Astrocyte of the hippocampus (primary cell): Measurements from ENCODE around the gene NTM.

Experiments
- DNase-seq: peaks from one replicate; pipeline ENCODE4 v3.0.0; 2011; ENCODE audit warnings: low read depth, low spot score

Gene NTM

DNA sequence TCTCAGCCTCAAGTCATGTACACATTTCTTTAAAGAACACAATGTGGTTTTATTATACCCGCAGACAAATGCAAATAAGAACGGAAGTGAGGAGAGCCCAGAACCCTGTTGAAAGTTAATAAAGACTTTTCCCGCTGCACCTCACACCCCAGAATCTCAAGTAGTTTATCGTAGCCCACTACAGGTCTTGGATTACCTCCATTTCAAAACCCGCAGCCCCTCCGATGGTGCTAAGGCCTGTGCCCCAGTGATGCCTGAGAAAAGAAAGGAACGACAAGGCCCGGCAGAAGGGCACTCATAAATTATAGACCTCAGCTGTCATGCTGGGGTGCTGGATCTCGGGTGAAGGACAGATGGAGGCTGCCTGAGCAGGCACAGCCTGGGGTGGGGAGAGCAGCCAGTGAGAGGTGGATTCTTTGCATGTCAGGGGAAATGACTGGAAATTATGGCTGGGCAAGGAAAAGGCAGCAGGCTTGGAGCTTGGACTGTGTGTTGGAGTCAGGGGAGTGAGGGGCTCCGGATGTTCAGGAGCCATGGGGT lies 354.1 kb downstream of the NTM start:
- no peak for DNase-seq

- DNase-seq = no peak
These were observed 364.5 kb downstream of the NTM start for GRCh38 chr11:131734871-131735270.

DNA sequence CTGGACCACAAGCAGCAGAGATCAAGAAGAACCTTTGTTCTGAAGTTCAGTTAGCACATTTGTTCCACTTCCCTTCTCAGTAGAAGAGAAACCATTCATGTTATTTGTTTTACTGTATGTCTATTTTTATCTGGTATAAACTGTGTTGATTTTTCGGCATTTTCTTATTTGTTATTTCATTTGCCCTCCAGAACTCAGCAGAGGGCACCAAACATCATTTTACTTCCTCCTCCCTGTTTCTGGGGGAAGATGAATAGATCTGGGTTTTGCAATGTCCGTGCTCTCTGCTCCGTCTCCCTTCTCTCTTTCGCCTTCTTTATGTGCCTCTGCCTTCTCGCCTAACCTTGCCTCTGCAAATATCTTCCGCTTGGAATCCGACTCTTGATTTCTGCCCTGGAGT lies 366.9 kb downstream of the NTM start:
- DNase-seq = no peak

GRCh38 chr11:131739243-131739882 lies 368.9 kb downstream of the NTM start:
- no peak for DNase-seq

DNA sequence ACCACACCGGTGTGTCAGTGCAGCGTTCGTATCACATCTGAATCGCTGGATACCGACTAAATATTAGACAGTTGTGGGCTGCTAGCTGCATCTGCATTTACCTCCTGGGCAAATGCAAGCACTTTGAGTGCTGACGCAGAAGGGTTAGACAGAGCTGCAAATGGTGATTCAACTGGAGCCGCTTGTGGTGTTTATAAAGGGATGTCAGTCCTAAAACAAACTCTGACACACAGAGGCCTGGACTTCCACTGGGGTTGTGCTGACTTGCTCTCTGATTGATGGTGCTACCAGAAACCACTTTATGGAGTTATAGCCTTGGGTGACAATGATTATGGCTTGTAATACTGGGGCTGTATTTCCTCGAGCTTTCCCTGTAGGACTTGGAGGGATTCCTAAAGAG lies 374.4 kb downstream of the NTM start:
- DNase-seq = peak; percentile 61

DNA sequence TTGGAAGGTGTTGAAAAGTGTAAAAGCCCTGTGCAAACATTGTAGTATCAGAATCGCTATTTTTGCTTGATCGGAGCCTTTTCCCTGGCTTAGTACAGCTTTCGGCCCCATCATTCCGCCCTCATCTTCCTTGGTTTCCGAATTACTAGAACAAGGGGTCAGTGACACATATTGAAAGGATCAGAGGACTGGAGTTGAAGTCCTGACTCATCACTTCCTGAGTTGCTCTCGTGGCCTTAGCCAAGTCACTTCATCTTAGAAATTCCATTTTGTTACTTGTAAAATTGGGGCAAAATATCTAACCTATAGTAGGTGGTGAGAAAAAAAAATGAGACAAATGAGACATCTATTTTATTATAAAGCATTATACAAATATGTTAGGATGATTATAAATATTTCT lies 375.0 kb downstream of the NTM start:
- DNase-seq = peak; percentile 31

- DNase-seq = no peak
These were observed 375.8 kb downstream of the NTM start for GRCh38 chr11:131746201-131746600.

GRCh38 chr11:131748151-131749050 lies 378.0 kb downstream of the NTM start:
- peak; percentile 86 for DNase-seq

- DNase-seq = peak; percentile 76
These were observed 378.7 kb downstream of the NTM start for GRCh38 chr11:131749101-131749500.

GRCh38 chr11:131750152-131750551 lies 379.7 kb downstream of the NTM start:
- no peak for DNase-seq

- no peak for DNase-seq
These were observed 380.3 kb downstream of the NTM start for GRCh38 chr11:131750692-131751091.

GRCh38 chr11:131754671-131755070 lies 384.3 kb downstream of the NTM start:
- no peak for DNase-seq

- no peak for DNase-seq
These were observed 386.2 kb downstream of the NTM start for GRCh38 chr11:131756479-131757110.

- no peak for DNase-seq
These were observed 388.3 kb downstream of the NTM start for GRCh38 chr11:131758726-131759125.

DNA sequence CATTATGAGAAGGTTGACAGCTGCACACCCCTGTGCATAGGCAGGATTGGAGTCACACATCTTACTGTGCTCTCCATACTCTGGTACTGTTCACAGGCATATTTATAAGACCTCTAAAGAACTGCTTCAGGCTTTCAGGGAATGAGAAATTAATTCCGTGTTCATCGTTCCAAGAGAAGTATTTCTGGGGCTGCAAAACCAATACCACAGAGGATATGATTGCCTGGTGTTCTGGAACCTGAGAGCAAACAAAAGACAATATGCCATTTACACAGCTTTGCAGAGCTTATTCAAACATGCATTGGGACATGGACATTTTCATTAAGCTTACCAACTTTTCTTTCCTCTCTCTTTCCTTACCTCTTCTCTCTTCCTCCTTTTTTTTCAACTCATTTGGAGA lies 388.7 kb downstream of the NTM start:
- DNase-seq = no peak

DNA sequence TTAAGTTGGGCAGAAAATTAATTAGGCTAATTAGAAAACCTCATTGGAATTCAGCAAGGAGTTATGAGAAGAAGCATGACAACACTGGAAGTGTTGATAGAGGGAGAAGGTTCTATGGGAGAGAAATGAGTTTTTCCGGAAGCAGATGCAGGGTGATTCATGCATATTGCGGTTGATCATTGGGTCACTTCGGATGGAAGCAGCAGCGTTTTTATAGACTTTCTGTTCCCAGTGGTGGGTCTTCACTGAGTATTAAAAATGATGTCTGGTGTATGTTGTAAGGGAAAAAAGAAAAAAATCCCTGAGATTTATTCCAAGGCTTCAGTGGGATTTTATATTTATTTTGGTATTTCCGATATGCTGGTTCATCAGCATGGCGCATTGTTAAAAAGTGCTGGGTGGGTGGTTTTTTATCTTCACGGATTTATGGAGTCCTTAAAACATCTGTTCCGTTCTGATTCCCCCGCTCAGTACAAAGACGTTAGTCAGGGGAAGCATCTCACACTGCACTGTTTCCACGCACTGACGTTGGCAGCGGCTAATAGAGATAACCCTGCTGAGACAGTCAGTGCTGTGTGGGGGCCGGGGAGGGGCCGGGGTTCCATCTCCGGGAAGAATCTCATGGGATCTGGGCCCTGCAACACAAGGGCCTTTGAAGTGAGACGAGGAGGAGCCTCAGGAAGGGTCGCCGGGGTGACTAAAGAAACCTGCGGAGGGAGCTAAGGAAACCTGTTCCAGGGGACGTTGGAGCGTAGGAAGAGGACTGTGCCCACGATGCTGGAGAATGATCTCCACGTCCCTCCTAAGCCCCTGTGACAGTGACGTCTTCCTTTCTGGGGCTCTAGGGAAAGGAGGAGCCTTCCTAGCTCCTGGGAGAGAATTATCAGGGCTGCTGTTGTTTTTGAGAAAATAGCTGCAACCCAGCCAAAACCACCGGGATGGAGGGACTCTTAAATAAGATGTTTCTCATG lies 390.0 kb downstream of the NTM start:
- peak; percentile 49 for DNase-seq

DNA sequence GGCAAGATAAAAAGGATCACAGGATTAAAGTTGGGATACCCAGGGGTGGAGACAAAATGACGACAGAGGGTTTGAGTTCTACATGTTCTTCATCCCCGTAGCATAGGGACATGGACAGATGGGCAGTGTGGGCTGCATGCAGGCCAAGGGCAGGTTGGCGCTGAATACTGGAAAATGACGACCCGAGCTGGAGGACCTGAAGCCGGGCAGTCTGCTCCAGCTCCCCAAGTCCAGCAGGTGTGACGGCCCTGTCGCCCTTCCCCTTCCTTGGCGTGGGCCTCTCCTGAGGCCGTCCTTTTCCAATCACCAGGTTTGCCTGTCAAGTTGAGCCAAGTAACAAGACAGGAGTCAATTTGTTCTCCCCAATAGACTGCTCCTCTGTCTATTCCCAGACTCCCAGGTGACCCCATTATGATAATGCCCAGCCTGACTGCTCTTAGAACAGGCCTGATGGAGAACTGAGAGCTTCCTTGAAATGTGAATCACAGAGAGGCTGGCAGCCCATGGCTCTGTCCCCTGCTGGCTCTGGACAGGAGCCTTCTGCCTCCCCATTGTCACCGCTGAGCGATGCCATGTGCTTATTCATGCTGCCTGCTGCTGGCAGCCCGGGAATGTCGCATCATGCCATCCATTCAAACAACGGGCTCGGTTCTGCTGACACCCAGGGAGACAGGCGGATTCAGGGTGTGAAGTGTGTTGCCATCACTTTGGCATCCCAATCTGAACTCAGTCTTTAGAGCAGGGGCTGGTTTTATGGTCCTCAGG lies 392.1 kb downstream of the NTM start:
- DNase-seq = no peak

DNA sequence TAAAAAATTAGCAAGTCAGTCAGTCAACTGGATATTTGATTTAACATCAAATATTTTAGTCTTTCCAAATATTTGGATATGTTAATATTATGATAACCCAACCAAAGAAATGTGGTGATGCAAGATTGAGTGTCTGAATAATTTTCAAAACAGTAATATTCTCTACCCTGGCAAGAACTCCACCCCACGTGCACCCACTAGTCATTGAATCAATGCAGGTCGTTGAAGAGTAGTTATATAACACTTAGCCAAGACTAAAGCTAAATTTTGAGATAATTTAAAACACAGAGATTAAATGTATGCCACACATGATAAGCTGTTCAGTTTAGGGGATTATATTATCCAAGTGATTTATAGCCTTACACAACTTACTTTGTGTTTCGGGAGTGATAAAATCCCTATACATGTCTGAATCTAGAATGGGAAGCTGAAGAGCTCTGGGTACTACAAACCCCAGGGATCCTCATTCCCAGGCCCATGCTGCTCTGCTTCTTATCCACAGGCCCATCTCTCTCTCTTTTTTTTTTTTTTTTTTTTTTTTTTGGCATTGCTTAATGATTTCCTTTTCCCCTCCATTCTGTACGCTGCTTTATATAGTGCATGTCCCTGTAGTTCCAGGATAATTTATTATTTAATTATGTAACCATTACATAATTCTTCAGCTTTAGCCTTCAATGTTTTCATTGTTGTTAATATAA lies 392.9 kb downstream of the NTM start:
- DNase-seq = no peak

DNA sequence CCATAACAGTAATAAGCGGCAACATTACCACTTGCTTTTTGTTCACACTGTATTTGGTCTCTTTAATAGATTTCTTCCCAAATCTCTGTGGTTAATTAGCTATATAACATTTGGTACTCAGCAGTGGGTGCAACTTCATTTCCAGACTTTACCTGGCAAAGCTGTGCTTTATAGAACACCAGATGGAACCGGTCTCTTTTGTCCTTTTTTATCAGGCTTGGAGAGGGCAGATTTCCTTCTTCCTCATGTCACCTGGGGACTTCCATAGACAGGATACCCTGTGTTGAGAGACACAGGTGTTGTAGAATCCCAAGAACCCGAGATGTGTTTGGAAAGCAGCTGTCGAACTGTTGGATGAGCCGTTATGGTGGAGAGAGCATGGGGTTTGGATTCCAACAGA lies 393.7 kb downstream of the NTM start:
- no peak for DNase-seq

DNA sequence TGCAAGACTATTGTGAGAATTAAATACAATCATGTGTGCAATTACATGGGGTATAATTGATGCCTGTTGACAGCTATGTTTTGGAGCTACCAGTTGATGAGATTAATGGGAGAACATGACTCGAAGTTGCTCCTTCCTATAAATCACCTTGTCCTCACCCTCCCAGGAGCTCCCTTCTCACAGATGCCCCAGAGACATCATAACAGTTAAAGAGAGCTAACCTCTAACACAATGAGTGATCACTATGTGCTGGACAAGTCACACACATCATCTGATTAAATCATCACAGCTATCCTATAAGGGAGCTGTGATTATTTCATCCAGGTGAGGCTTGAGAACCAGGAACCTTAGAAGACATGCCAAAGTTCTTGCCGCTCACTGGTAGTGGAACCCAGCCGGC lies 394.2 kb downstream of the NTM start:
- no peak for DNase-seq
